H1 (cell line): ENCODE data around the gene RBM44. TPM values are rescaled to one million over a fixed set of nuclear protein-coding genes. Genes with fewer than 3 reads are reported as not detected.

Experiments
- CTCF ChIA-PET: fragments of 300-600 bp; sonication (Branson Sonifier 250); formaldehyde crosslinking; loops from one replicate; lab custom pipeline; 2021; ENCODE audit not compliant: partially characterized antibody; lab: Charles Lee
- POLR2A ChIA-PET: fragments of 300-600 bp; sonication (Branson Sonifier 250); formaldehyde crosslinking; loops from one replicate; lab custom pipeline; 2021; ENCODE audit warnings: inconsistent platforms; ENCODE audit not compliant: partially characterized antibody; lab: Charles Lee
- DNase-seq, 2 experiments: peaks; one replicate each; pipeline versions ENCODE4 v3.0.0 to v3.0.0-alpha.2; 2010 to 2022; ENCODE audit warnings: low spot score in 2 of 2, low read depth in 1 of 2, mixed read lengths in 1 of 2
- FAIRE-seq: peaks from 2 replicates; lab custom pipeline; 2011; peaks lifted over from hg19 to GRCh38; lab: Jason Lieb, UNC
- H2AFZ ChIP-seq: 2 replicates; pipeline ENCODE4 v1.8.1; 2012; ENCODE audit warnings: low read length, inconsistent platforms
- H2AK5ac ChIP-seq: 2 replicates; pipeline ENCODE4 v1.6.1; 2013; ENCODE audit warnings: low read depth, low read length
- H2BK120ac ChIP-seq: replicated peaks from 2 replicates; pipeline ENCODE3; 2013; ENCODE audit warnings: low read depth, low read length, inconsistent platforms
- H2BK12ac ChIP-seq: 2 replicates; pipeline ENCODE4 v1.6.1; 2013; ENCODE audit warnings: low read depth, low read length
- H2BK15ac ChIP-seq: 2 replicates; pipeline ENCODE4 v1.6.1; 2013; ENCODE audit warnings: low read length
- H2BK20ac ChIP-seq: 2 replicates; pipeline ENCODE4 v1.6.1; 2013; ENCODE audit warnings: low read length
- H2BK5ac ChIP-seq: 2 replicates; pipeline ENCODE4 v1.6.1; 2013; ENCODE audit warnings: low read depth, low read length
- H3K14ac ChIP-seq: 2 replicates; pipeline ENCODE4 v1.6.1; 2013; ENCODE audit warnings: inconsistent platforms; ENCODE audit not compliant: insufficient read length
- H3K18ac ChIP-seq: 2 replicates; pipeline ENCODE4 v1.6.1; 2013; ENCODE audit warnings: low read length; ENCODE audit errors: extremely low read depth
- H3K23ac ChIP-seq: 2 replicates; pipeline ENCODE4 v1.6.1; 2013; ENCODE audit warnings: inconsistent platforms; ENCODE audit not compliant: insufficient read length
- H3K23me2 ChIP-seq: 2 replicates; pipeline ENCODE4 v1.6.1; 2013; ENCODE audit warnings: low read depth, low read length
- H3K27ac ChIP-seq: 2 replicates; pipeline ENCODE4 v1.6.1; 2011; ENCODE audit warnings: low read depth, low read length, inconsistent platforms
- H3K27me3 ChIP-seq, 4 experiments: replicated peaks in 1 of 4; 1 replicate in 1 of 4; 2 replicates in 3 of 4; pipeline versions ENCODE4 v1.6.1 to v1.8.1; 2011 to 2013; ENCODE audit warnings: low read length in 3 of 4, mild to moderate bottlenecking in 3 of 4, inconsistent platforms in 2 of 4, mixed read lengths in 2 of 4, moderate library complexity in 1 of 4; ENCODE audit not compliant: control insufficient read depth in 3 of 4, insufficient read depth in 3 of 4; ENCODE audit errors: extremely low read depth in 1 of 4
- H3K36me3 ChIP-seq, 4 experiments: 2 replicates each; pipeline versions ENCODE4 v1.6.1 to v1.8.1; 2011 to 2013; ENCODE audit warnings: mild to moderate bottlenecking in 4 of 4, low read length in 3 of 4, moderate library complexity in 2 of 4, control low read depth in 1 of 4, inconsistent platforms in 1 of 4; ENCODE audit not compliant: insufficient read depth in 4 of 4, control insufficient read depth in 2 of 4
- H3K4ac ChIP-seq: replicated peaks from 2 replicates; pipeline ENCODE3; 2013; ENCODE audit warnings: low read length, low read depth, mixed read lengths, inconsistent platforms; ENCODE audit not compliant: insufficient read length
- H3K4me1 ChIP-seq, 4 experiments: replicated peaks in 1 of 4; 1 replicate in 1 of 4; 2 replicates in 3 of 4; pipeline versions ENCODE4 v1.6.1 to v1.8.1; 2011 to 2013; ENCODE audit warnings: low read length in 3 of 4, inconsistent platforms in 2 of 4, mixed read lengths in 1 of 4; ENCODE audit not compliant: insufficient read depth in 4 of 4, control insufficient read depth in 3 of 4
- H3K4me2 ChIP-seq, 2 experiments: 2 replicates each; pipeline versions ENCODE4 v1.6.1 to v1.8.1; 2011 to 2013; ENCODE audit warnings: low read depth in 2 of 2, low read length in 2 of 2, control low read depth in 1 of 2, inconsistent platforms in 1 of 2, mild to moderate bottlenecking in 1 of 2; ENCODE audit not compliant: insufficient read depth in 1 of 2
- H3K4me3 ChIP-seq, 4 experiments: fragments of 200-600, 300-600 bp in 1 of 4; sonication (generic), shearing (Covaris generic), sonication (Bioruptor Twin) in 1 of 4; 2 replicates each; pipeline versions ENCODE4 v1.5.1 to v1.8.1; 2011 to 2016; ENCODE audit warnings: low read length in 4 of 4, low read depth in 3 of 4, control low read depth in 2 of 4, inconsistent platforms in 2 of 4, mild to moderate bottlenecking in 2 of 4, mixed read lengths in 1 of 4, moderate library complexity in 1 of 4; ENCODE audit not compliant: insufficient read depth in 2 of 4; ENCODE audit errors: extremely low read depth in 1 of 4
- H3K56ac ChIP-seq: replicated peaks from 2 replicates; pipeline ENCODE3; 2013; ENCODE audit warnings: low read depth, mild to moderate bottlenecking, mixed read lengths, low read length, inconsistent platforms; ENCODE audit not compliant: insufficient read length
- H3K79me1 ChIP-seq: 2 replicates; pipeline ENCODE4 v1.6.1; 2013; ENCODE audit warnings: low read depth, low read length, control low read depth
- H3K79me2 ChIP-seq, 2 experiments: 2 replicates each; pipeline versions ENCODE4 v1.6.1 to v1.8.1; 2012 to 2013; ENCODE audit warnings: low read length in 2 of 2, mild to moderate bottlenecking in 2 of 2, inconsistent platforms in 1 of 2; ENCODE audit not compliant: insufficient read depth in 2 of 2, control insufficient read depth in 1 of 2
- H3K9ac ChIP-seq, 4 experiments: replicated peaks in 1 of 4; 1 replicate in 1 of 4; 2 replicates in 3 of 4; pipeline versions ENCODE4 v1.6.1 to v1.8.1; 2011 to 2013; ENCODE audit warnings: low read depth in 3 of 4, low read length in 3 of 4, control low read depth in 2 of 4, mild to moderate bottlenecking in 2 of 4, moderate library complexity in 2 of 4, inconsistent platforms in 1 of 4; ENCODE audit errors: extremely low read depth in 1 of 4
- H3K9me3 ChIP-seq, 2 experiments: 2 replicates each; pipeline versions ENCODE4 v1.6.1 to v1.8.1; 2012 to 2013; ENCODE audit warnings: mild to moderate bottlenecking in 2 of 2, moderate library complexity in 2 of 2, control low read depth in 1 of 2, inconsistent platforms in 1 of 2, low read depth in 1 of 2, low read length in 1 of 2, mixed read lengths in 1 of 2; ENCODE audit not compliant: insufficient read depth in 2 of 2
- H4K20me1 ChIP-seq, 2 experiments: replicated peaks in 1 of 2; 2 replicates each; pipeline versions ENCODE3 to v1.8.1; 2011 to 2013; ENCODE audit warnings: inconsistent platforms in 2 of 2, low read length in 2 of 2, mild to moderate bottlenecking in 1 of 2; ENCODE audit not compliant: insufficient read depth in 2 of 2, control insufficient read depth in 1 of 2
- H4K5ac ChIP-seq: 2 replicates; pipeline ENCODE4 v1.6.1; 2013; ENCODE audit warnings: low read length, low read depth, mixed read lengths, inconsistent platforms; ENCODE audit not compliant: insufficient read length
- H4K8ac ChIP-seq: 2 replicates; pipeline ENCODE4 v1.8.0; 2013; ENCODE audit warnings: mild to moderate bottlenecking, moderate library complexity, low read length, inconsistent platforms; ENCODE audit not compliant: insufficient read depth; ENCODE audit errors: extremely low read depth
- H4K91ac ChIP-seq: replicated peaks from 2 replicates; pipeline ENCODE3; 2013; ENCODE audit warnings: low read length, mixed read lengths, inconsistent platforms; ENCODE audit not compliant: insufficient read length
- CHD1 ChIP-seq: IDR thresholded peaks from 2 replicates; pipeline ENCODE4 v1.6.1; 2012; ENCODE audit warnings: low read depth, low read length, improper control_type of control experiment
- CTCF ChIP-seq, 3 experiments: IDR thresholded peaks; 1 replicate in 2 of 3; 2 replicates in 1 of 3; pipeline versions ENCODE4 v1.5.1 to v1.6.1; 2011; ENCODE audit warnings: low read length in 3 of 3, mild to moderate bottlenecking in 3 of 3, inconsistent platforms in 2 of 3, low read depth in 1 of 3, moderate library complexity in 1 of 3; ENCODE audit not compliant: insufficient read depth in 1 of 3; ENCODE audit errors: control extremely low read depth in 1 of 3
- HDAC2 ChIP-seq, 2 experiments: fragments of 300-600 bp in 1 of 2; sonication (generic) in 1 of 2; IDR thresholded peaks; 2 replicates each; pipeline ENCODE4 v1.6.1; 2011 to 2012; ENCODE audit warnings: low read depth in 2 of 2, low read length in 2 of 2, mild to moderate bottlenecking in 2 of 2, moderate library complexity in 2 of 2, borderline replicate concordance in 1 of 2, inconsistent platforms in 1 of 2
- JUN ChIP-seq: IDR thresholded peaks from 2 replicates; pipeline ENCODE4 v1.6.1; 2011; ENCODE audit warnings: low read depth, mild to moderate bottlenecking, improper control_type of control experiment, low read length
- NRF1 ChIP-seq: IDR thresholded peaks from 2 replicates; pipeline ENCODE4 v1.6.1; 2011; ENCODE audit warnings: mild to moderate bottlenecking, low read depth, low read length, improper control_type of control experiment
- PHF8 ChIP-seq: fragments of 200-600 bp; sonication (generic); conservative IDR thresholded peaks from 2 replicates; pipeline ENCODE4 v1.7.1; 2012; ENCODE audit warnings: low read depth, mild to moderate bottlenecking, inconsistent platforms, low read length, moderate library complexity
- RBBP5 ChIP-seq: IDR thresholded peaks from 2 replicates; pipeline ENCODE4 v1.7.1; 2012; ENCODE audit warnings: low read depth, mild to moderate bottlenecking, inconsistent platforms, low read length, moderate library complexity, borderline replicate concordance
- ZNF274 ChIP-seq: IDR thresholded peaks from 2 replicates; pipeline ENCODE4 v1.7.0; 2012; ENCODE audit warnings: low read length, borderline replicate concordance; ENCODE audit errors: extremely low read depth
- WGBS, 2 experiments: shearing (Covaris generic) in 1 of 2; methylation state at CpG; one replicate each; pipeline versions ENCODE4 v1.1.6 to v1.1.7; 2013 to 2015; ENCODE audit warnings: low lambda C conversion rate in 2 of 2, mixed read lengths in 2 of 2, inconsistent platforms in 1 of 2, low coverage in 1 of 2, missing lambda C conversion rate in 1 of 2; ENCODE audit not compliant: insufficient replicate concordance in 2 of 2, insufficient coverage in 1 of 2, insufficient read length in 1 of 2; ENCODE audit errors: extremely low coverage in 1 of 2, missing lambda C conversion rate in 1 of 2; 5-methylcytosine and 5-hydroxymethylcytosine counted together
- polyA plus RNA-seq, 7 experiments: library from polyadenylated mRNA; depleted of rRNA in 3 of 7; stranded (reverse) in 5 of 7; unstranded in 2 of 7; fragments of >200 nt in 5 of 7; fragments of 200-250 nt in 2 of 7; gene quantifications; 1 replicate in 5 of 7; 2 replicates in 1 of 7; 4 replicates in 1 of 7; pipeline versions ENCODE4 v1.2.1 to v1.2.3, GENCODE V29; 2011 to 2013; ENCODE audit warnings: missing spikeins in 2 of 7, mixed read lengths in 2 of 7
- total RNA-seq: library from RNA; stranded (reverse); fragmentation: NEBNext Ultra II Directional; extraction: Animal tissue kit (Norgen Biotek cat#: 25700); gene quantifications from 2 replicates; pipeline ENCODE4 v1.2.1, GENCODE V29; 2021

Gene RBM44
- total and polyA plus RNA-seq, 2 of the 8 experiments (the other 6 are each of a cell fraction or from before 2014, with no cell fraction given) = 0.12 to 0.43 TPM

DNA sequence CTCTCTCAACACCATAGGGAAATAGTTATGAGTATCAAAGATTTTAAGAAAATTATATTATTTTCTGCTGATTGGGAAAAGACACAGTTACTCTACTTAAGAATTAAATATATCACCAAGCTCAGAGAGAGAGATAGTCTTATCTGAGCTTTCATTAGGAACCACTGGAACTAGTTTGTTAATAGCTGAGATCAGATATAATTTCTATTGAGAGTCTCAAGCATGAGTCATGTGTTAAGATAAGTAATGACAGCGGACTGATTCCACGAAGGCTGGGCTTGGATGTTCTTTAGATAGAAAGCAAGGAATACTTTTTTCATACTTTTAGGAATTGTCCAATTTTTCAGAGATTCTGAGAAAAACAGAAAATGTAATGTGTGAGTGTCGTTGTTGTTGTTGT, 44.4 kb upstream of the RBM44 start:
- Histone ChIP-seq H2BK15ac (no peak overlapping the region), H2BK12ac (no peak overlapping the region), H3K27me3 (no peaks in the 10 kb centered on the region), H4K8ac (no peak overlapping the region), H3K9me3 (no peaks in the 10 kb centered on the region), H2AFZ (no peak overlapping the region), H4K20me1 (no peaks in the 10 kb centered on the region), H3K9ac (no peak overlapping the region), H3K79me2 (no peaks in the 10 kb centered on the region), H2BK5ac (no peak overlapping the region), H3K56ac (no peak overlapping the region), H4K91ac (no peak overlapping the region), H3K79me1 (no peaks in the 10 kb centered on the region), H4K5ac (no peak overlapping the region), H2BK120ac (no peak overlapping the region), H3K36me3 (peaks cover 2 to 35% (median 16%) of the 10 kb centered on the region in 4 experiments; a peak in 6 of 8 replicates), H3K23me2 (no peaks in the 10 kb centered on the region), H3K27ac (no peak overlapping the region), H3K18ac (no peak overlapping the region), H3K23ac (no peak overlapping the region), H3K4me2 (no peak overlapping the region), H2BK20ac (no peak overlapping the region), H2AK5ac (no peak overlapping the region), H3K14ac (no peak overlapping the region), H3K4ac (no peak overlapping the region), H3K4me3 (no peak overlapping the region), H3K4me1 (no peaks in the 10 kb centered on the region)
- 95% methylated on average over 3 of the region's 3 CpGs; no CpG with 5 or more reads in 1 of the 2 experiments for WGBS, 2 experiments
- DNase-seq (no peak), FAIRE-seq (no peak)
- ChIA-PET CTCF (interaction anchor here (0.8 to 2.8 kb wide), 7 partner anchors 9 to 153 kb away, joined by 3 to 17 read pairs (median 4); no protein-coding TSS in a partner anchor), POLR2A (interaction anchor here (1.0 kb wide), 1 partner anchor 14 kb away, joined by 3 read pairs; no protein-coding TSS in a partner anchor)
- TF ChIP-seq RBBP5 (no peak), CHD1 (no peak), ZNF274 (no peak), PHF8 (no peak), HDAC2 (IDR thresholded peaks at IDR 0.05; ENCODE audit: borderline replicate concordance in 1 of 2, low read depth in 2 of 2, low read length in 2 of 2) (no peak), NRF1 (no peak), JUN (no peak), CTCF (IDR thresholded peaks at IDR 0.05; ENCODE audit: control extremely low read depth in 1 of 3, insufficient read depth in 1 of 3, low read depth in 1 of 3, low read length in 3 of 3) (no peak)
